Measurements from ENCODE around the gene SLC66A2. TPM values are rescaled to one million over a fixed set of nuclear protein-coding genes. Genes with fewer than 3 reads are reported as not detected.

SLC66A2 gene
- total RNA-seq, 4 donors from 2014 or later, result 41.4 to 310 (median 78.5) TPM

- no peak for TF ChIP-seq CTCF (IDR thresholded peaks at IDR 0.05; ENCODE audit: low read depth)
These were observed 24.5 kb downstream of the SLC66A2 start for GRCh38 chr18:79926715-79927606.

- no peak for TF ChIP-seq CTCF (IDR thresholded peaks at IDR 0.05; ENCODE audit: low read depth)
These were observed 25.1 kb downstream of the SLC66A2 start for GRCh38 chr18:79926306-79926705.

- TF ChIP-seq CTCF (IDR thresholded peaks at IDR 0.05; ENCODE audit: low read depth), result no peak
These were observed 26.4 kb downstream of the SLC66A2 start for GRCh38 chr18:79924814-79925731.

DNA sequence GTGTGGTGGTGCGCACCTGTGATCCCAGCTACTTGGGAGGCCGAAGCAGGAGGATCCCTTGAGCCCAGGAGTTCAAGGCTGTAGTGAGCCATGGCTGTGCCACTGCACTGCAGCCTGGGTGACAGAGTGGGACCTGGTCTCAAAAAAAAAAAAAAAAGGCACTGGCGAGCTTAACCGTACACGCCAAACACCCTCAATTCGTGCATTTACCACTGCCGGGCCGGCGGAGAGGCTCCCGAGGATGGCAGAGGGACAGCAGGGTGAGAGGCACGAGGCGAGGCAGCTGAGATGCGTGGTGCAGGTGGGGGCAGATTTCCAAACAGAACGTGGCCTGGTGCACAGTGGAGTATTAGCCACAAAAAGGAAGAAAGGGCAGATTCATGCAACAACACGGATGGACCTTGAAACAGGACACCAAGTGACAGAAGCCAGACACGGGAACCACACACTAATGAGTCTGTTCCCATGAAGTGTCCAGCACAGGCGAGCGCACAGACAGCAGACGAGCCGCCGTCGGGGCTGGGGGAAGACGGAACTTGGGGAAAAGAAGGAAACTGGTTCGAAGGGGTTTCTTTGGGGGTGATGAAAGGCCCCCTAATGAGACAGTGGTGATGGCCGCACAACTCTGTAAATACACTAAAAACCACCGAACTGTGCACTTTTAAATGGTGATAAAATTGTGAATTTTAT lies 27.4 kb downstream of the SLC66A2 start:
- TF ChIP-seq CTCF (IDR thresholded peaks at IDR 0.05; ENCODE audit: low read depth), result no peak

GRCh38 chr18:79922971-79923411 lies 28.5 kb downstream of the SLC66A2 start:
- TF ChIP-seq CTCF (IDR thresholded peaks at IDR 0.05; ENCODE audit: low read depth), result no peak

DNA sequence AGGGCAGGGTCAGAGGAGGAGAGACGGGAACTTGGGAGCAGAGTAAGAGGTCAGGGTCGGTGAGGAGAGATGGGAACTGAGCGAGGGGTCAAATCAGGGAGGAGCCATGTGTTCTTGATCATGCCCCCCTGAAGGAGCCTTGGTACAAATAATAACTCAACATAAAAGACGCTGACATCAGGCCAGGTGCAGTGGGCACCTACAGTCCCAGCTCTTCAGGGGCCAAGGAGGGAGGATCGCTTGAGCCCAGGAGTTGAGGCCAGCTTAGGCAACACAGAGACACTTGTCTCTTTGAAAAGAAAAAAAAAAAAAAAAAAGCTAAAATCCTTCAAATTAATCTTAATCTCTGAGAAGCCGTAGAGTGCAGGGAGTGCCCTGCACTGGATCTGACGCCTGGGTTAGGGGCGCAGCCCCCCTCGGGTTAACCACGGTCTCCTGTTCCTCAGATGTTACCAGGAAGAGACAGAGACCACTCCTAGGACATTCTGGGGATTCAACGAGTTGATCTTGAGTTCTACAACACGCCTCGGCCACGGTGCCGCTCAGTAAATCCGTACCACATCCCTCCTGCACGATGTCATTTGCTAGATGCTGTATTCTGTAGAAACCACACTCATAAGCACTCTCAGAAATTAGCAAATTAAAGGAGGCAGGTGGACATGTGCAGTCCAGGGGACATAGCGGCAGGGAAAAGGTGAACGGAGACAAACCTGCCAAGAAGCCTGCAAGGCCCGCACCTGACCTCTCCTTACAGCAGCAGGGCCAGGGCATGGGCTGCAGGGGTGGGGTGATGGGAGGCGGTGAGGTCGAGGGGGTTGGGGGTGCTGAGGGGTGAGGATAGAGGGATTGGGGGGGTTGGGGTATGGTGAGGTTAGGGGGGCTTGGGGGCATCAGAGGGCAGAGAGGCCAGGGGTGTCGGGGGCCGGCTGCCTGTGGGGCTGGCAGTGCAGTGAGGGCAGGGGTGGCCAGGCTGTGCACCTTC lies 29.2 kb downstream of the SLC66A2 start:
- no peak for TF ChIP-seq CTCF (IDR thresholded peaks at IDR 0.05; ENCODE audit: low read depth)
